Measurements from ENCODE around the gene KMT2C. TPM values are rescaled to one million over a fixed set of nuclear protein-coding genes. Genes with fewer than 3 reads are reported as not detected.

The KMT2C gene
- total and polyA plus RNA-seq, 11 donors: 8.4 to 62.4 (median 42.2) TPM

DNA sequence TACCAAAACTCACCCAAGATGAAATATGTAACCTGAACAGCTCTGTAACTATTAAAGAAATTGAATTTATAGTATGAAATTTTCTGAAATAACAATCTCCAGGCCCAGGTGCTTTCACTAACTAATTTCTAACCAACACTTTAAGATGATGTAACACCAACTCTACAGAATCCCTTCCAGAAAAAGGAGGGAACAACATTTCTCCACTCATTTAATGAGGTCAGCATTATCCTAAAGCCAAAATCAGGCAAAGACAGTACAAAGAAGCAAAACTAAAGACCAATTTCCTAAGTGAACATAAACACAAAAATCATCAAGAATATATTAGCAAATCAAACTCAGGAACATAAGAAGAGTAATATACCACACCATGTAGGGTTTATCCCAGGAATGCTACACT lies 65.5 kb downstream of the KMT2C start:
- H3K4me3 ChIP-seq: no peak overlapping the region
- intact Hi-C loops (cut with DNase I): no loop called here
- peaks cover 0 to 45% (median 25%) of the 10 kb centered on the region in 12 donors for H3K4me1 ChIP-seq
- DNase-seq (no peak), ATAC-seq (peak in 1 of 4 donors; percentile 44)
- peaks cover 0 to 2% (median 0%) of the 10 kb centered on the region in 9 donors for H3K36me3 ChIP-seq
- no peaks in the 10 kb centered on the region for H3K27me3 ChIP-seq
- no peak overlapping the region for H3K27ac ChIP-seq
- no peak for TF ChIP-seq POLR2A (IDR thresholded peaks at IDR 0.05)
- no peak for TF ChIP-seq CTCF (IDR thresholded peaks at IDR 0.05)
- H3K9me3 ChIP-seq: peaks cover 0 to 11% (median 0%) of the 10 kb centered on the region in 12 donors

DNA sequence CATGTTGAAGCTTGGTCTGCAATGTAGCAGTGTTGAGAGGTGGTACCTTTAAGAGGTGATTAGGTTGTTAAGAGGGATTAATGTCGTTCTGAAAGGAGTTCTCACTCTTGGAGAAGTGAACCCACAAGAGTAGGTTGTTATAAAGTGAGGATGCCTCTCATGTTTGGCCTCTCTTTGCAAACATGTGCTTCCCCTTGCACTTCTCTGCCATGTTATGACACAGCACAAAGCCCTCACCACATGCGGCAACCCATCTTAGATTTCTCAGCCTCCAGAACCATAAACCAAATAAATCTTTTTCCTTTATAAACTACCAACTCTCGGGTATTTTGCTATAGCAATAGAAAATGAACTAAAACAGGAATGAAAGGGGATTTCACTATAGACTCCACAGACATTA lies 66.3 kb downstream of the KMT2C start:
- H3K36me3 ChIP-seq: peaks cover 0 to 2% (median 0%) of the 10 kb centered on the region in 9 donors
- ATAC-seq (no peak), DNase-seq (no peak)
- TF ChIP-seq CTCF (IDR thresholded peaks at IDR 0.05) (no peak), POLR2A (IDR thresholded peaks at IDR 0.05) (no peak)
- no peak overlapping the region for H3K4me3 ChIP-seq
- H3K27ac ChIP-seq: no peak overlapping the region
- WGBS, 4 donors: 66 to 82% (median 76%) methylated on average over 3 of the region's 3 CpGs
- H3K4me1 ChIP-seq: peaks cover 0 to 51% (median 26%) of the 10 kb centered on the region in 12 donors
- H3K9me3 ChIP-seq: peaks cover 0 to 11% (median 0%) of the 10 kb centered on the region in 12 donors
- H3K27me3 ChIP-seq: no peaks in the 10 kb centered on the region
- intact Hi-C loops (cut with DNase I): loop anchor here in 1 of 10 donors (10.0 kb wide), 1 partner anchor 95 kb away; no protein-coding TSS in a partner anchor

DNA sequence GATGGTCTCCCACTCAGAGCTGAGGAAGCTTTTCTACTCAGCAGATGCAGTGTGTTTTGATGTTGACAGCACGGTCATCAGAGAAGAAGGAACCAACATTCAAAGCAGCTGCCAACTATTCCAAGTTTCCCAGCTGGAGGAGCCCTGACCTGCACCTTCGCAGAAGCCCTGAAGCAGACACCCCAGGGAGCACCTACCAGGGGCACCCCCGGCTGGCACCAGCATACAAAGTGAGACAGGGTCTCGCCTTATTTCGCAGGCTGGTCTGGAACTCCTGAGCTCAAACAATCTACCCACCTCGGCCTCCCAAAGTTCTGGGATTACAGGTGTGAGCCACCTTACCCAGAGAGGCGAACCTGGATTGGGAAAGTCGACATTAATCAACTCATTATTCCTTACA lies 68.6 kb downstream of the KMT2C start:
- intact Hi-C loops (cut with DNase I): loop anchor here in 1 of 10 donors (10.0 kb wide), 1 partner anchor 98 kb away; no protein-coding TSS in a partner anchor
- Histone ChIP-seq H3K27me3 (no peaks in the 10 kb centered on the region), H3K4me1 (peaks cover 0 to 69% (median 38%) of the 10 kb centered on the region in 12 donors), H3K36me3 (peaks cover 0 to 2% (median 0%) of the 10 kb centered on the region in 9 donors), H3K4me3 (no peak overlapping the region), H3K27ac (peak overlapping the region in 1 of 12 donors; percentile 31), H3K9me3 (peaks cover 0 to 6% (median 0%) of the 10 kb centered on the region in 12 donors)
- DNase-seq (no peak), ATAC-seq (peak in 2 of 4 donors; percentile 7 to 24)
- WGBS, 4 donors: 87 to 95% (median 89%) methylated on average over 4 to 8 of the region's 8 CpGs
- TF ChIP-seq CTCF (IDR thresholded peaks at IDR 0.05) (no peak), POLR2A (IDR thresholded peaks at IDR 0.05) (no peak)

DNA sequence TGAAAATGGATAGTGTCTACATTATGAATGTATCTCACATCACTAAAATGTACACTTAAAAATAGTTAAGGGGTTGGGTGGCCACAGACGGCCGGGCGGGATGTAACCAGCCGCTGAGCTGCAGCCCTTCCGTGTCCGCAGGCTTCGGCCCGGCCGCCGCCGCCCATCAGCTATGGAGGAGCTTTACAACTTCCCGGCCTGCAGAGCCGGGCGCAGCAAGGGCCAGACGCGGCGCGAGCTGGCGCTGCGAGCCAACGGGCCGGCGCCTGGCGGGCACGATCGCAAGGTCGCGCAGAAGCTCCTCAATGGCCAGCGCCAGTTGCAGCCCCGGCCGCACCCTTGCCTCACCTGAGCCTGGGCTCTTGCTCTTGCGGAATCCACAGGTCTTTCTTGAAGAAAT lies 69.1 kb downstream of the KMT2C start:
- intact Hi-C loops (cut with DNase I): loop anchor here in 1 of 10 donors (10.0 kb wide), 1 partner anchor 98 kb away; no protein-coding TSS in a partner anchor
- DNase-seq: peak in 2 of 5 donors; percentile 30 to 58
- Histone ChIP-seq H3K9me3 (peaks cover 0 to 3% (median 0%) of the 10 kb centered on the region in 12 donors), H3K27me3 (no peaks in the 10 kb centered on the region), H3K36me3 (peaks cover 0 to 2% (median 0%) of the 10 kb centered on the region in 9 donors), H3K4me3 (peak overlapping the region in 2 of 12 donors; percentile 7 to 30), H3K4me1 (peaks cover 0 to 69% (median 41%) of the 10 kb centered on the region in 12 donors), H3K27ac (peak overlapping the region in 1 of 12 donors; percentile 31)
- TF ChIP-seq POLR2A (IDR thresholded peaks at IDR 0.05) (no peak), CTCF (IDR thresholded peaks at IDR 0.05) (no peak)
- WGBS, 4 donors: 32 to 82% (median 71%) methylated on average over 32 of the region's 32 CpGs
- peak; percentile 32 to 84 (median 72) for ATAC-seq
